GM23338 (cell line): ENCODE data around the gene AQP5. TPM values are rescaled to one million over a fixed set of nuclear protein-coding genes. Genes with fewer than 3 reads are reported as not detected.

ENCODE experiments used
- ATAC-seq: fragments of 200-7000 bp; cut with Tn5 transposase; 3 replicates; pipeline ENCODE4 v1.9.1; 2020
- DNase-seq: peaks from one replicate; pipeline ENCODE4 v3.0.0-alpha.2; 2015; ENCODE audit warnings: low spot score
- H2AFZ ChIP-seq: fragments of 200-600 bp; sonication (generic); 2 replicates; pipeline ENCODE4 v1.8.0; 2016; ENCODE audit warnings: antibody characterized with exemption, mild to moderate bottlenecking, moderate library complexity
- H3F3A ChIP-seq: fragments of 200-600 bp; sonication (generic); replicated peaks from 2 replicates; pipeline ENCODE4 v1.8.0; 2017; ENCODE audit warnings: antibody characterized with exemption, mixed run types, low read depth
- H3K27ac ChIP-seq: fragments of 200-600 bp; sonication (generic); 2 replicates; pipeline ENCODE4 v1.6.1; 2016; ENCODE audit warnings: low read depth
- H3K27me3 ChIP-seq: fragments of 200-600 bp; sonication (generic); 2 replicates; pipeline ENCODE4 v1.8.0; 2016; ENCODE audit warnings: mild to moderate bottlenecking, mixed run types, moderate library complexity; ENCODE audit not compliant: insufficient read depth
- H3K36me3 ChIP-seq: fragments of 200-600 bp; sonication (generic); 2 replicates; pipeline ENCODE4 v1.8.0; 2016; ENCODE audit warnings: mild to moderate bottlenecking; ENCODE audit not compliant: insufficient read depth
- H3K4me1 ChIP-seq: fragments of 200-600 bp; sonication (generic); 2 replicates; pipeline ENCODE4 v1.8.0; 2016; ENCODE audit warnings: mild to moderate bottlenecking, moderate library complexity; ENCODE audit not compliant: insufficient read depth
- H3K4me2 ChIP-seq: fragments of 200-600 bp; sonication (generic); 2 replicates; pipeline ENCODE4 v1.7.1; 2017; ENCODE audit warnings: mixed run types
- H3K4me3 ChIP-seq: fragments of 200-600 bp; sonication (generic); 2 replicates; pipeline ENCODE4 v1.6.1; 2016; ENCODE audit warnings: mixed run types
- H3K79me2 ChIP-seq: fragments of 200-600 bp; sonication (generic); replicated peaks from 2 replicates; pipeline ENCODE4 v1.8.0; 2017; ENCODE audit warnings: mild to moderate bottlenecking; ENCODE audit not compliant: insufficient read depth
- H3K9me2 ChIP-seq: fragments of 200-600 bp; sonication (generic); 2 replicates; pipeline ENCODE4 v1.8.0; 2017; ENCODE audit not compliant: insufficient read depth
- H4K20me1 ChIP-seq: fragments of 200-600 bp; sonication (generic); replicated peaks from 2 replicates; pipeline ENCODE4 v1.8.0; 2017; ENCODE audit warnings: mild to moderate bottlenecking; ENCODE audit not compliant: insufficient read depth
- H3K27ac Mint-ChIP-seq: 2 replicates; pipeline ENCODE4 v1.8.0; 2020; ENCODE audit warnings: inconsistent platforms, mild to moderate bottlenecking, moderate library complexity, mixed read lengths
- H3K27me3 Mint-ChIP-seq: 3 replicates; pipeline ENCODE4 v1.8.0; 2022; ENCODE audit warnings: low read depth, mild to moderate bottlenecking, moderate library complexity, mixed read lengths, inconsistent platforms; ENCODE audit not compliant: insufficient read depth, poor library complexity
- H3K36me3 Mint-ChIP-seq: 3 replicates; pipeline ENCODE4 v1.8.0; 2021; ENCODE audit warnings: low read depth, mild to moderate bottlenecking, inconsistent platforms, moderate library complexity, mixed read lengths
- H3K4me1 Mint-ChIP-seq: 3 replicates; pipeline ENCODE4 v1.8.0; 2020; ENCODE audit warnings: mild to moderate bottlenecking, inconsistent platforms, mixed read lengths
- H3K4me3 Mint-ChIP-seq: 3 replicates; pipeline ENCODE4 v1.8.0; 2021; ENCODE audit warnings: moderate library complexity, mild to moderate bottlenecking, inconsistent platforms, mixed read lengths
- H3K9me3 Mint-ChIP-seq: 3 replicates; pipeline ENCODE4 v1.8.0; 2020; ENCODE audit warnings: moderate library complexity, mild to moderate bottlenecking, inconsistent platforms, mixed read lengths
- CREB1 ChIP-seq: fragments of 250-450 bp; sonication (Bioruptor Pico); IDR thresholded peaks from 2 replicates; pipeline ENCODE4 v1.5.0; 2020; ENCODE audit warnings: low read depth, mild to moderate bottlenecking, moderate library complexity
- ETS1 ChIP-seq: IDR thresholded peaks from 2 replicates; pipeline ENCODE4 v1.6.1; 2016; ENCODE audit warnings: antibody characterized with exemption
- EZH2 ChIP-seq: fragments of 200-600 bp; sonication (generic); IDR thresholded peaks from one replicate; pipeline ENCODE4 v1.8.0; 2017; ENCODE audit warnings: antibody characterized with exemption, mild to moderate bottlenecking, low read depth; ENCODE audit not compliant: unreplicated experiment
- EZH2phosphoT487 ChIP-seq: fragments of 200-600 bp; sonication (generic); IDR thresholded peaks from one replicate; pipeline ENCODE4 v1.8.1; 2018; ENCODE audit warnings: antibody characterized with exemption; ENCODE audit not compliant: unreplicated experiment
- JUNB ChIP-seq: IDR thresholded peaks from one replicate; pipeline ENCODE4 v1.6.1; 2016; ENCODE audit warnings: antibody characterized with exemption; ENCODE audit not compliant: unreplicated experiment
- NANOG ChIP-seq: IDR thresholded peaks from 2 replicates; pipeline ENCODE4 v1.6.1; 2016; ENCODE audit warnings: antibody characterized with exemption, borderline replicate concordance
- POLR2AphosphoS5 ChIP-seq: IDR thresholded peaks from 2 replicates; pipeline ENCODE4 v1.6.1; 2016; ENCODE audit warnings: antibody characterized with exemption, low read depth
- REST ChIP-seq: IDR thresholded peaks from one replicate; pipeline ENCODE4 v1.6.1; 2018; ENCODE audit warnings: antibody characterized with exemption; ENCODE audit not compliant: unreplicated experiment
- STAT1 ChIP-seq: IDR thresholded peaks from one replicate; pipeline ENCODE4 v1.6.1; 2016; ENCODE audit warnings: antibody characterized with exemption; ENCODE audit not compliant: unreplicated experiment
- ZNF331 ChIP-seq: fragments of 250-450 bp; sonication (Bioruptor Pico); IDR thresholded peaks from 2 replicates; pipeline ENCODE4 v1.5.0; 2020; ENCODE audit warnings: low read depth, mild to moderate bottlenecking, moderate library complexity
- polyA plus RNA-seq: library from polyadenylated mRNA; unstranded; fragments of >200 nt; fragmentation: Nextera tagmentation; extraction: Ambion mirVana; gene quantifications from 2 replicates; pipeline ENCODE4 v1.2.1, GENCODE V29; 2016
- total RNA-seq: library from RNA; depleted of rRNA; stranded (reverse); fragments of >200 nt; shearing (Covaris generic); gene quantifications from 2 replicates; pipeline ENCODE4 v1.2.3, GENCODE V29; 2014
- TF ChIP-seq, protein P1 (sequence below): fragments of 250-450 bp; sonication (Bioruptor Pico); IDR thresholded peaks from 2 replicates; pipeline ENCODE4 v1.5.0; 2020; ENCODE audit warnings: mild to moderate bottlenecking, moderate library complexity

Gene AQP5
- total and polyA plus RNA-seq, 2 experiments from 2014 or later: 1.3 to 2.2 TPM

DNA sequence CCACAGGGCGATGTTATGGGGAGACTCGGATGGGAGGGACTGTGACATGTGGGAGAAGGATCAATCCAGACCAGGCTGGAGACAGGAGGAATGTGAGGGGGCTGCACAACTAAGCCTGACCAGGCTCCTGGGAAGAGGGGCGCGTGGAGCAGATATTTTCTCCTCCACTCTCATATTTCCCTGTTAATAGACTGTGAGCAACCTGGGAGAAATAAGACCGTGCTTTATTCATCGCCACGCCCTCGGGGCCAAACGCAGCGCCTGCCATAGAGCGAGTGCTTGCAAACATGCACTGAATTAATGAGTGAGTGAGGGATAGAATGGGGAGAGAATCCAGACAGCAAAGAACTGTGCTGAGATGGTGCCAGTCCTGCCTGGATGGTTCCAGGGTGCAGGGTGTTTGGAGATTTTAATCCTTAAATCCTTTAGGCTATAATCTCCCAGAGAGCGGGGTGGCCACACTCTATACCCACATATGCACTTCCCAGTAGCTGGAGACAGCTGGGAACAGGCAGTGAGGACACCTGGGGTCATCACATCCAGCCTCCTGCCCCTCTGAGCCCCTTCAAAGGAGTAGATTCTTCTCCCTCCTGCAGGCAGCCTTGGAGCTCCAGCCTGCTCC lies 44.4 kb upstream of the AQP5 start (continued):
- TF ChIP-seq REST (no peak), EZH2 (no peak)

DNA sequence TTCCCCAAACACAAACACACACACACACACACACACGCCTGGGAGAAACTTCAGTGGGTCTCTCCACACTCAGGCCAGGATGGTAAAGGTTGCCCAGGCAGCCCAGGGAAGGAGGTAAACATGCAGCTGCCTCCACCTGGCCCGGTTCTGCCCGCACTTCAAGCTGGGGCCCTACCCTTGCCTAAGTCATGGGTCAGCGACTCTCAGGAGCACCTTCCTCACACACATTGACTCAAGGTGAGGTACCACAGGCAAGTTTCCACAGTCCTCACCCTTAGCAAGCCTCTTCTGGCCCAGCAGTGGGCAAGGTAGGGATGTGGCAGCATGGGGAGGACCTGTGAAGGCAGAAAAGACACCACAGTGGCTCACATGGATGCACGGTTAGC lies 43.9 kb upstream of the AQP5 start:
- DNase-seq (no peak), ATAC-seq (no peak)
- no peaks in the 10 kb centered on the region for H3K9me3 Mint-ChIP-seq
- TF ChIP-seq EZH2phosphoT487: no peak
- TF ChIP-seq JUNB: no peak
- no peak for TF ChIP-seq CREB1 (CRISPR knock-in tag)
- no peak for TF ChIP-seq STAT1
- TF ChIP-seq, protein P1, sequence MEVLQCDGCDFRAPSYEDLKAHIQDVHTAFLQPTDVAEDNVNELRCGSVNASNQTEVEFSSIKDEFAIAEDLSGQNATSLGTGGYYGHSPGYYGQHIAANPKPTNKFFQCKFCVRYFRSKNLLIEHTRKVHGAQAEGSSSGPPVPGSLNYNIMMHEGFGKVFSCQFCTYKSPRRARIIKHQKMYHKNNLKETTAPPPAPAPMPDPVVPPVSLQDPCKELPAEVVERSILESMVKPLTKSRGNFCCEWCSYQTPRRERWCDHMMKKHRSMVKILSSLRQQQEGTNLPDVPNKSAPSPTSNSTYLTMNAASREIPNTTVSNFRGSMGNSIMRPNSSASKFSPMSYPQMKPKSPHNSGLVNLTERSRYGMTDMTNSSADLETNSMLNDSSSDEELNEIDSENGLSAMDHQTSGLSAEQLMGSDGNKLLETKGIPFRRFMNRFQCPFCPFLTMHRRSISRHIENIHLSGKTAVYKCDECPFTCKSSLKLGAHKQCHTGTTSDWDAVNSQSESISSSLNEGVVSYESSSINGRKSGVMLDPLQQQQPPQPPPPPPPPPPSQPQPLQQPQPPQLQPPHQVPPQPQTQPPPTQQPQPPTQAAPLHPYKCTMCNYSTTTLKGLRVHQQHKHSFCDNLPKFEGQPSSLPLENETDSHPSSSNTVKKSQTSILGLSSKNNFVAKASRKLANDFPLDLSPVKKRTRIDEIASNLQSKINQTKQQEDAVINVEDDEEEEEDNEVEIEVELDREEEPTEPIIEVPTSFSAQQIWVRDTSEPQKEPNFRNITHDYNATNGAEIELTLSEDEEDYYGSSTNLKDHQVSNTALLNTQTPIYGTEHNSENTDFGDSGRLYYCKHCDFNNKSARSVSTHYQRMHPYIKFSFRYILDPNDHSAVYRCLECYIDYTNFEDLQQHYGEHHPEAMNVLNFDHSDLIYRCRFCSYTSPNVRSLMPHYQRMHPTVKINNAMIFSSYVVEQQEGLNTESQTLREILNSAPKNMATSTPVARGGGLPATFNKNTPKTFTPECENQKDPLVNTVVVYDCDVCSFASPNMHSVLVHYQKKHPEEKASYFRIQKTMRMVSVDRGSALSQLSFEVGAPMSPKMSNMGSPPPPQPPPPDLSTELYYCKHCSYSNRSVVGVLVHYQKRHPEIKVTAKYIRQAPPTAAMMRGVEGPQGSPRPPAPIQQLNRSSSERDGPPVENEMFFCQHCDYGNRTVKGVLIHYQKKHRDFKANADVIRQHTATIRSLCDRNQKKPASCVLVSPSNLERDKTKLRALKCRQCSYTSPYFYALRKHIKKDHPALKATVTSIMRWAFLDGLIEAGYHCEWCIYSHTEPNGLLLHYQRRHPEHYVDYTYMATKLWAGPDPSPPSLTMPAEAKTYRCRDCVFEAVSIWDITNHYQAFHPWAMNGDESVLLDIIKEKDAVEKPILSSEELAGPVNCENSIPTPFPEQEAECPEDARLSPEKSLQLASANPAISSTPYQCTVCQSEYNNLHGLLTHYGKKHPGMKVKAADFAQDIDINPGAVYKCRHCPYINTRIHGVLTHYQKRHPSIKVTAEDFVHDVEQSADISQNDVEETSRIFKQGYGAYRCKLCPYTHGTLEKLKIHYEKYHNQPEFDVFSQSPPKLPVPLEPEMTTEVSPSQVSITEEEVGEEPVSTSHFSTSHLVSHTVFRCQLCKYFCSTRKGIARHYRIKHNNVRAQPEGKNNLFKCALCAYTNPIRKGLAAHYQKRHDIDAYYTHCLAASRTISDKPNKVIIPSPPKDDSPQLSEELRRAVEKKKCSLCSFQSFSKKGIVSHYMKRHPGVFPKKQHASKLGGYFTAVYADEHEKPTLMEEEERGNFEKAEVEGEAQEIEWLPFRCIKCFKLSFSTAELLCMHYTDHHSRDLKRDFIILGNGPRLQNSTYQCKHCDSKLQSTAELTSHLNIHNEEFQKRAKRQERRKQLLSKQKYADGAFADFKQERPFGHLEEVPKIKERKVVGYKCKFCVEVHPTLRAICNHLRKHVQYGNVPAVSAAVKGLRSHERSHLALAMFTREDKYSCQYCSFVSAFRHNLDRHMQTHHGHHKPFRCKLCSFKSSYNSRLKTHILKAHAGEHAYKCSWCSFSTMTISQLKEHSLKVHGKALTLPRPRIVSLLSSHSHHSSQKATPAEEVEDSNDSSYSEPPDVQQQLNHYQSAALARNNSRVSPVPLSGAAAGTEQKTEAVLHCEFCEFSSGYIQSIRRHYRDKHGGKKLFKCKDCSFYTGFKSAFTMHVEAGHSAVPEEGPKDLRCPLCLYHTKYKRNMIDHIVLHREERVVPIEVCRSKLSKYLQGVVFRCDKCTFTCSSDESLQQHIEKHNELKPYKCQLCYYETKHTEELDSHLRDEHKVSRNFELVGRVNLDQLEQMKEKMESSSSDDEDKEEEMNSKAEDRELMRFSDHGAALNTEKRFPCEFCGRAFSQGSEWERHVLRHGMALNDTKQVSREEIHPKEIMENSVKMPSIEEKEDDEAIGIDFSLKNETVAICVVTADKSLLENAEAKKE (CRISPR knock-in tag): no peak
- TF ChIP-seq POLR2AphosphoS5: no peak
- no peak for TF ChIP-seq ETS1
- no peak for TF ChIP-seq REST
- no peak for TF ChIP-seq ZNF331
- TF ChIP-seq NANOG: no peak

More for the DNA sequence above, 43.9 kb upstream of the AQP5 start:
- Mint-ChIP-seq H3K4me3 (no peak overlapping the region), H3K36me3 (no peaks in the 10 kb centered on the region), H3K27ac (no peak overlapping the region), H3K4me1 (peaks cover 6% of the 10 kb centered on the region; the same call in 2 of the 3 replicates), H3K27me3 (peaks cover 8% of the 10 kb centered on the region)
- no peaks in the 10 kb centered on the region for H3K27me3 ChIP-seq
- no peak overlapping the region for H3K4me2 ChIP-seq
- peaks cover 4% of the 10 kb centered on the region; the same call in 1 of the 2 replicates for H3F3A ChIP-seq
- H2AFZ ChIP-seq: no peak overlapping the region
- H3K27ac ChIP-seq: no peak overlapping the region
- no peaks in the 10 kb centered on the region for H3K79me2 ChIP-seq
- H3K9me2 ChIP-seq: no peaks in the 10 kb centered on the region
- H3K36me3 ChIP-seq: no peaks in the 10 kb centered on the region
- no peak overlapping the region for H3K4me3 ChIP-seq
- H3K4me1 ChIP-seq: no peaks in the 10 kb centered on the region
- no peaks in the 10 kb centered on the region for H4K20me1 ChIP-seq
